Nephron progenitor cell (in vitro differentiated cells): Measurements from ENCODE around the gene FGF1.
A peak's percentile ranks its signal among the peaks of the same experiment; 100 is the strongest.

Experiments
- DNase-seq: peaks from one replicate; pipeline ENCODE4 v3.0.0; 2021
- H3K27ac Mint-ChIP-seq: 2 replicates; pipeline ENCODE4 v1.8.0; 2021; ENCODE audit warnings: mild to moderate bottlenecking, moderate library complexity, mixed read lengths
- H3K27me3 Mint-ChIP-seq: 2 replicates; pipeline ENCODE4 v1.8.0; 2021; ENCODE audit warnings: mild to moderate bottlenecking, low read depth, mixed read lengths; ENCODE audit not compliant: poor library complexity
- H3K36me3 Mint-ChIP-seq: 2 replicates; pipeline ENCODE4 v1.8.0; 2021; ENCODE audit warnings: low read depth, mixed read lengths
- H3K4me1 Mint-ChIP-seq: 2 replicates; pipeline ENCODE4 v1.8.0; 2021; ENCODE audit warnings: mixed read lengths
- H3K4me3 Mint-ChIP-seq: 2 replicates; pipeline ENCODE4 v1.8.0; 2021; ENCODE audit warnings: mild to moderate bottlenecking, moderate library complexity, mixed read lengths
- H3K9me3 Mint-ChIP-seq: 2 replicates; pipeline ENCODE4 v1.8.0; 2021; ENCODE audit warnings: mild to moderate bottlenecking, moderate library complexity, mixed read lengths
- CTCF ChIP-seq: fragments of 200-600 bp; sonication (generic); IDR thresholded peaks from 2 replicates; pipeline ENCODE4 v1.5.0; 2021; ENCODE audit warnings: antibody characterized with exemption

Gene FGF1

GRCh38 chr5:142597025-142597424 lies 88.9 kb downstream of the FGF1 start:
- TF ChIP-seq CTCF: no peak
- peaks cover 42% of the 10 kb centered on the region for H3K4me1 Mint-ChIP-seq

GRCh38 chr5:142592365-142592764 lies 93.5 kb downstream of the FGF1 start:
- H3K4me1 Mint-ChIP-seq: peaks cover 12% of the 10 kb centered on the region

More at GRCh38 chr5:142597025-142597424, 88.9 kb downstream of the FGF1 start:
- Mint-ChIP-seq H3K4me3 (no peak overlapping the region), H3K27ac (no peak overlapping the region), H3K27me3 (no peaks in the 10 kb centered on the region), H3K36me3 (peaks cover 3% of the 10 kb centered on the region), H3K9me3 (peaks cover 6% of the 10 kb centered on the region)
- no peak for DNase-seq

GRCh38 chr5:142590451-142591231 lies 95.2 kb downstream of the FGF1 start:
- Mint-ChIP-seq H3K27ac (no peak overlapping the region), H3K4me3 (no peak overlapping the region), H3K27me3 (peaks cover 4% of the 10 kb centered on the region), H3K4me1 (peaks cover 12% of the 10 kb centered on the region), H3K36me3 (peaks cover 3% of the 10 kb centered on the region), H3K9me3 (peaks cover 6% of the 10 kb centered on the region)
- DNase-seq: no peak
- no peak for TF ChIP-seq CTCF

More at GRCh38 chr5:142592365-142592764, 93.5 kb downstream of the FGF1 start:
- H3K36me3 Mint-ChIP-seq: peaks cover 3% of the 10 kb centered on the region
- no peak for TF ChIP-seq CTCF
- H3K27ac Mint-ChIP-seq: no peak overlapping the region
- H3K27me3 Mint-ChIP-seq: peaks cover 4% of the 10 kb centered on the region
- no peak for DNase-seq
- H3K9me3 Mint-ChIP-seq: peaks cover 6% of the 10 kb centered on the region
- no peak overlapping the region for H3K4me3 Mint-ChIP-seq

DNA sequence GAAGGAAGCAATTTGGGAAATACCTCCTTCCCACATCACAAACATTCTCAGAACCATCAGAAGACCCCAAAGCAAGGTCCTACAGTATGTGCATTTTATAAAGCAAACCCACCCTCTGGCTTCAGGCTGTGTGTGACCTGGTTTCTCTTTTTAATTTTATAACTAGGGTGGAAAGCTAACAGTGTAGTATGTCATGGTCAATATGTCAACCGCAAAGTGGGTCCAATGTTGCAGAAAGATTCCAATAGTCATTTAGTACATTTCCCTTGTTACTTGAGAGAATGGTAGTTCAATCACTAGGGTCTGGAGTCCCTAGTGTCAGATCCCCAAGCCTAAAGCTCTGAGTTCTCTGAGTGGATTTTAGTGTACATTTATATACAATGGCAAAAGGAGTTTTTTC lies 96.2 kb downstream of the FGF1 start:
- H3K36me3 Mint-ChIP-seq: no peaks in the 10 kb centered on the region

DNA sequence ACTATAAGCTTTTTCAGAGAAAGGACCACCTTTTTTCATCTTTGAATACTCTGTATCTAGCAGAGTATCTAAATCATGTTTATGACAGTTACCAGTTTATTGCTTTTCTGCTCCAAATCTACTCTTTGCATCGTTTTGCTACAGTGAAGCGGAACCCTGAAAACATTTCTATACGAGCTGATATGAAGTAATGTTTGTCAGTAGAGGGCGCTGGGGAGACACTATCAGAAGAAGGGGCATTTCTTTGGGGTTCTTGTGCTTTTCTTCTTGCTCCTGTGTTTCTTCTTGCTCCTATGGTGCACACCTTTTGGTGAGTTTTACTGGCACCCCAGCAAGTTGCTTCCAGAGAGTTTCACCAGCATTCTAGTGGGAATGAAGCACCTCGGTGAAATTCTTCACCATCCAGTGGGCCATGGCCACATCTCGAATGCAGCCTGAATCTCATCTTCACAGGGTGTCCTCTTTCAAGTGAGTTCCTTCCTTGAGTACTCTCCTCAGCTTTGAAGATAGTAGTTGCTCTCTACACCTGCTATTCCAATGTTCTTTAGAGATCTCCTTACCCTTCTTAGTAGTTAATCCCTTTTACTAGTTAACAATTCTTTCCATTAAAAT lies 98.4 kb downstream of the FGF1 start:
- Mint-ChIP-seq H3K4me1 (peaks cover 25% of the 10 kb centered on the region), H3K27ac (no peak overlapping the region), H3K9me3 (no peaks in the 10 kb centered on the region), H3K36me3 (no peaks in the 10 kb centered on the region), H3K27me3 (peaks cover 12% of the 10 kb centered on the region), H3K4me3 (no peak overlapping the region)
- peak; percentile 26 for DNase-seq
- TF ChIP-seq CTCF: peak; percentile 46

More for the DNA sequence above, 96.2 kb downstream of the FGF1 start:
- TF ChIP-seq CTCF: no peak
- Mint-ChIP-seq H3K27ac (no peak overlapping the region), H3K9me3 (peaks cover 6% of the 10 kb centered on the region), H3K27me3 (peaks cover 4% of the 10 kb centered on the region), H3K4me1 (peaks cover 15% of the 10 kb centered on the region), H3K4me3 (no peak overlapping the region)
- DNase-seq: no peak
